GM23338 (cell line): ENCODE data around the gene TLE3. TPM values are rescaled to one million over a fixed set of nuclear protein-coding genes. Genes with fewer than 3 reads are reported as not detected.

Source experiments
- ATAC-seq: fragments of 200-7000 bp; cut with Tn5 transposase; 3 replicates; pipeline ENCODE4 v1.9.1; 2020
- DNase-seq: peaks from one replicate; pipeline ENCODE4 v3.0.0-alpha.2; 2015; ENCODE audit warnings: low spot score
- H2AFZ ChIP-seq: fragments of 200-600 bp; sonication (generic); 2 replicates; pipeline ENCODE4 v1.8.0; 2016; ENCODE audit warnings: antibody characterized with exemption, mild to moderate bottlenecking, moderate library complexity
- H3F3A ChIP-seq: fragments of 200-600 bp; sonication (generic); replicated peaks from 2 replicates; pipeline ENCODE4 v1.8.0; 2017; ENCODE audit warnings: antibody characterized with exemption, mixed run types, low read depth
- H3K27ac ChIP-seq: fragments of 200-600 bp; sonication (generic); 2 replicates; pipeline ENCODE4 v1.6.1; 2016; ENCODE audit warnings: low read depth
- H3K27me3 ChIP-seq: fragments of 200-600 bp; sonication (generic); 2 replicates; pipeline ENCODE4 v1.8.0; 2016; ENCODE audit warnings: mild to moderate bottlenecking, mixed run types, moderate library complexity; ENCODE audit not compliant: insufficient read depth
- H3K36me3 ChIP-seq: fragments of 200-600 bp; sonication (generic); 2 replicates; pipeline ENCODE4 v1.8.0; 2016; ENCODE audit warnings: mild to moderate bottlenecking; ENCODE audit not compliant: insufficient read depth
- H3K4me1 ChIP-seq: fragments of 200-600 bp; sonication (generic); 2 replicates; pipeline ENCODE4 v1.8.0; 2016; ENCODE audit warnings: mild to moderate bottlenecking, moderate library complexity; ENCODE audit not compliant: insufficient read depth
- H3K4me2 ChIP-seq: fragments of 200-600 bp; sonication (generic); 2 replicates; pipeline ENCODE4 v1.7.1; 2017; ENCODE audit warnings: mixed run types
- H3K4me3 ChIP-seq: fragments of 200-600 bp; sonication (generic); 2 replicates; pipeline ENCODE4 v1.6.1; 2016; ENCODE audit warnings: mixed run types
- H3K79me2 ChIP-seq: fragments of 200-600 bp; sonication (generic); replicated peaks from 2 replicates; pipeline ENCODE4 v1.8.0; 2017; ENCODE audit warnings: mild to moderate bottlenecking; ENCODE audit not compliant: insufficient read depth
- H3K9me2 ChIP-seq: fragments of 200-600 bp; sonication (generic); 2 replicates; pipeline ENCODE4 v1.8.0; 2017; ENCODE audit not compliant: insufficient read depth
- H4K20me1 ChIP-seq: fragments of 200-600 bp; sonication (generic); replicated peaks from 2 replicates; pipeline ENCODE4 v1.8.0; 2017; ENCODE audit warnings: mild to moderate bottlenecking; ENCODE audit not compliant: insufficient read depth
- H3K27ac Mint-ChIP-seq: 2 replicates; pipeline ENCODE4 v1.8.0; 2020; ENCODE audit warnings: inconsistent platforms, mild to moderate bottlenecking, moderate library complexity, mixed read lengths
- H3K27me3 Mint-ChIP-seq: 3 replicates; pipeline ENCODE4 v1.8.0; 2022; ENCODE audit warnings: low read depth, mild to moderate bottlenecking, moderate library complexity, mixed read lengths, inconsistent platforms; ENCODE audit not compliant: insufficient read depth, poor library complexity
- H3K36me3 Mint-ChIP-seq: 3 replicates; pipeline ENCODE4 v1.8.0; 2021; ENCODE audit warnings: low read depth, mild to moderate bottlenecking, inconsistent platforms, moderate library complexity, mixed read lengths
- H3K4me1 Mint-ChIP-seq: 3 replicates; pipeline ENCODE4 v1.8.0; 2020; ENCODE audit warnings: mild to moderate bottlenecking, inconsistent platforms, mixed read lengths
- H3K4me3 Mint-ChIP-seq: 3 replicates; pipeline ENCODE4 v1.8.0; 2021; ENCODE audit warnings: moderate library complexity, mild to moderate bottlenecking, inconsistent platforms, mixed read lengths
- H3K9me3 Mint-ChIP-seq: 3 replicates; pipeline ENCODE4 v1.8.0; 2020; ENCODE audit warnings: moderate library complexity, mild to moderate bottlenecking, inconsistent platforms, mixed read lengths
- CREB1 ChIP-seq: fragments of 250-450 bp; sonication (Bioruptor Pico); IDR thresholded peaks from 2 replicates; pipeline ENCODE4 v1.5.0; 2020; ENCODE audit warnings: low read depth, mild to moderate bottlenecking, moderate library complexity
- CTCF ChIP-seq, 2 experiments: fragments of 200-600 bp in 1 of 2; sonication (generic) in 1 of 2; conservative IDR thresholded peaks; 2 replicates each; pipeline versions ENCODE4 v1.5.1 to v1.6.1; 2016 to 2017; ENCODE audit warnings: antibody characterized with exemption in 2 of 2, low read depth in 2 of 2, mild to moderate bottlenecking in 2 of 2, moderate library complexity in 1 of 2
- ETS1 ChIP-seq: IDR thresholded peaks from 2 replicates; pipeline ENCODE4 v1.6.1; 2016; ENCODE audit warnings: antibody characterized with exemption
- EZH2 ChIP-seq: fragments of 200-600 bp; sonication (generic); IDR thresholded peaks from one replicate; pipeline ENCODE4 v1.8.0; 2017; ENCODE audit warnings: antibody characterized with exemption, mild to moderate bottlenecking, low read depth; ENCODE audit not compliant: unreplicated experiment
- EZH2phosphoT487 ChIP-seq: fragments of 200-600 bp; sonication (generic); IDR thresholded peaks from one replicate; pipeline ENCODE4 v1.8.1; 2018; ENCODE audit warnings: antibody characterized with exemption; ENCODE audit not compliant: unreplicated experiment
- JUNB ChIP-seq: IDR thresholded peaks from one replicate; pipeline ENCODE4 v1.6.1; 2016; ENCODE audit warnings: antibody characterized with exemption; ENCODE audit not compliant: unreplicated experiment
- NANOG ChIP-seq: IDR thresholded peaks from 2 replicates; pipeline ENCODE4 v1.6.1; 2016; ENCODE audit warnings: antibody characterized with exemption, borderline replicate concordance
- POLR2AphosphoS5 ChIP-seq: IDR thresholded peaks from 2 replicates; pipeline ENCODE4 v1.6.1; 2016; ENCODE audit warnings: antibody characterized with exemption, low read depth
- STAT1 ChIP-seq: IDR thresholded peaks from one replicate; pipeline ENCODE4 v1.6.1; 2016; ENCODE audit warnings: antibody characterized with exemption; ENCODE audit not compliant: unreplicated experiment
- ZNF114 ChIP-seq: fragments of 250-450 bp; sonication (Bioruptor Pico); IDR thresholded peaks from 2 replicates; pipeline ENCODE4 v1.5.0; 2020; ENCODE audit warnings: mild to moderate bottlenecking, moderate library complexity
- ZNF331 ChIP-seq: fragments of 250-450 bp; sonication (Bioruptor Pico); IDR thresholded peaks from 2 replicates; pipeline ENCODE4 v1.5.0; 2020; ENCODE audit warnings: low read depth, mild to moderate bottlenecking, moderate library complexity
- polyA plus RNA-seq: library from polyadenylated mRNA; unstranded; fragments of >200 nt; fragmentation: Nextera tagmentation; extraction: Ambion mirVana; gene quantifications from 2 replicates; pipeline ENCODE4 v1.2.1, GENCODE V29; 2016
- total RNA-seq: library from RNA; depleted of rRNA; stranded (reverse); fragments of >200 nt; shearing (Covaris generic); gene quantifications from 2 replicates; pipeline ENCODE4 v1.2.3, GENCODE V29; 2014
- TF ChIP-seq, protein P1 (sequence below): fragments of 250-450 bp; sonication (Bioruptor Pico); IDR thresholded peaks from 2 replicates; pipeline ENCODE4 v1.5.0; 2020; ENCODE audit warnings: mild to moderate bottlenecking, moderate library complexity
- TF ChIP-seq, protein P2 (sequence below): IDR thresholded peaks from one replicate; pipeline ENCODE4 v1.6.1; 2018; ENCODE audit warnings: antibody characterized with exemption; ENCODE audit not compliant: unreplicated experiment

Gene TLE3
- total and polyA plus RNA-seq, 2 experiments from 2014 or later = 10.4 to 79.5 TPM

GRCh38 chr15:70050970-70051369 is 46.7 kb downstream of the TLE3 start:
- no peak overlapping the region for H3K4me3 ChIP-seq
- DNase-seq (no peak), ATAC-seq (no peak)
- no peaks in the 10 kb centered on the region for H3K9me2 ChIP-seq
- H3K4me3 Mint-ChIP-seq = no peak overlapping the region
- TF ChIP-seq CREB1 (CRISPR knock-in tag) = no peak
- TF ChIP-seq STAT1 = no peak
- TF ChIP-seq EZH2 = no peak
- no peak for TF ChIP-seq EZH2phosphoT487
- TF ChIP-seq, protein P1, sequence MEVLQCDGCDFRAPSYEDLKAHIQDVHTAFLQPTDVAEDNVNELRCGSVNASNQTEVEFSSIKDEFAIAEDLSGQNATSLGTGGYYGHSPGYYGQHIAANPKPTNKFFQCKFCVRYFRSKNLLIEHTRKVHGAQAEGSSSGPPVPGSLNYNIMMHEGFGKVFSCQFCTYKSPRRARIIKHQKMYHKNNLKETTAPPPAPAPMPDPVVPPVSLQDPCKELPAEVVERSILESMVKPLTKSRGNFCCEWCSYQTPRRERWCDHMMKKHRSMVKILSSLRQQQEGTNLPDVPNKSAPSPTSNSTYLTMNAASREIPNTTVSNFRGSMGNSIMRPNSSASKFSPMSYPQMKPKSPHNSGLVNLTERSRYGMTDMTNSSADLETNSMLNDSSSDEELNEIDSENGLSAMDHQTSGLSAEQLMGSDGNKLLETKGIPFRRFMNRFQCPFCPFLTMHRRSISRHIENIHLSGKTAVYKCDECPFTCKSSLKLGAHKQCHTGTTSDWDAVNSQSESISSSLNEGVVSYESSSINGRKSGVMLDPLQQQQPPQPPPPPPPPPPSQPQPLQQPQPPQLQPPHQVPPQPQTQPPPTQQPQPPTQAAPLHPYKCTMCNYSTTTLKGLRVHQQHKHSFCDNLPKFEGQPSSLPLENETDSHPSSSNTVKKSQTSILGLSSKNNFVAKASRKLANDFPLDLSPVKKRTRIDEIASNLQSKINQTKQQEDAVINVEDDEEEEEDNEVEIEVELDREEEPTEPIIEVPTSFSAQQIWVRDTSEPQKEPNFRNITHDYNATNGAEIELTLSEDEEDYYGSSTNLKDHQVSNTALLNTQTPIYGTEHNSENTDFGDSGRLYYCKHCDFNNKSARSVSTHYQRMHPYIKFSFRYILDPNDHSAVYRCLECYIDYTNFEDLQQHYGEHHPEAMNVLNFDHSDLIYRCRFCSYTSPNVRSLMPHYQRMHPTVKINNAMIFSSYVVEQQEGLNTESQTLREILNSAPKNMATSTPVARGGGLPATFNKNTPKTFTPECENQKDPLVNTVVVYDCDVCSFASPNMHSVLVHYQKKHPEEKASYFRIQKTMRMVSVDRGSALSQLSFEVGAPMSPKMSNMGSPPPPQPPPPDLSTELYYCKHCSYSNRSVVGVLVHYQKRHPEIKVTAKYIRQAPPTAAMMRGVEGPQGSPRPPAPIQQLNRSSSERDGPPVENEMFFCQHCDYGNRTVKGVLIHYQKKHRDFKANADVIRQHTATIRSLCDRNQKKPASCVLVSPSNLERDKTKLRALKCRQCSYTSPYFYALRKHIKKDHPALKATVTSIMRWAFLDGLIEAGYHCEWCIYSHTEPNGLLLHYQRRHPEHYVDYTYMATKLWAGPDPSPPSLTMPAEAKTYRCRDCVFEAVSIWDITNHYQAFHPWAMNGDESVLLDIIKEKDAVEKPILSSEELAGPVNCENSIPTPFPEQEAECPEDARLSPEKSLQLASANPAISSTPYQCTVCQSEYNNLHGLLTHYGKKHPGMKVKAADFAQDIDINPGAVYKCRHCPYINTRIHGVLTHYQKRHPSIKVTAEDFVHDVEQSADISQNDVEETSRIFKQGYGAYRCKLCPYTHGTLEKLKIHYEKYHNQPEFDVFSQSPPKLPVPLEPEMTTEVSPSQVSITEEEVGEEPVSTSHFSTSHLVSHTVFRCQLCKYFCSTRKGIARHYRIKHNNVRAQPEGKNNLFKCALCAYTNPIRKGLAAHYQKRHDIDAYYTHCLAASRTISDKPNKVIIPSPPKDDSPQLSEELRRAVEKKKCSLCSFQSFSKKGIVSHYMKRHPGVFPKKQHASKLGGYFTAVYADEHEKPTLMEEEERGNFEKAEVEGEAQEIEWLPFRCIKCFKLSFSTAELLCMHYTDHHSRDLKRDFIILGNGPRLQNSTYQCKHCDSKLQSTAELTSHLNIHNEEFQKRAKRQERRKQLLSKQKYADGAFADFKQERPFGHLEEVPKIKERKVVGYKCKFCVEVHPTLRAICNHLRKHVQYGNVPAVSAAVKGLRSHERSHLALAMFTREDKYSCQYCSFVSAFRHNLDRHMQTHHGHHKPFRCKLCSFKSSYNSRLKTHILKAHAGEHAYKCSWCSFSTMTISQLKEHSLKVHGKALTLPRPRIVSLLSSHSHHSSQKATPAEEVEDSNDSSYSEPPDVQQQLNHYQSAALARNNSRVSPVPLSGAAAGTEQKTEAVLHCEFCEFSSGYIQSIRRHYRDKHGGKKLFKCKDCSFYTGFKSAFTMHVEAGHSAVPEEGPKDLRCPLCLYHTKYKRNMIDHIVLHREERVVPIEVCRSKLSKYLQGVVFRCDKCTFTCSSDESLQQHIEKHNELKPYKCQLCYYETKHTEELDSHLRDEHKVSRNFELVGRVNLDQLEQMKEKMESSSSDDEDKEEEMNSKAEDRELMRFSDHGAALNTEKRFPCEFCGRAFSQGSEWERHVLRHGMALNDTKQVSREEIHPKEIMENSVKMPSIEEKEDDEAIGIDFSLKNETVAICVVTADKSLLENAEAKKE = no peak
- no peak for TF ChIP-seq POLR2AphosphoS5
- TF ChIP-seq, protein P2, sequence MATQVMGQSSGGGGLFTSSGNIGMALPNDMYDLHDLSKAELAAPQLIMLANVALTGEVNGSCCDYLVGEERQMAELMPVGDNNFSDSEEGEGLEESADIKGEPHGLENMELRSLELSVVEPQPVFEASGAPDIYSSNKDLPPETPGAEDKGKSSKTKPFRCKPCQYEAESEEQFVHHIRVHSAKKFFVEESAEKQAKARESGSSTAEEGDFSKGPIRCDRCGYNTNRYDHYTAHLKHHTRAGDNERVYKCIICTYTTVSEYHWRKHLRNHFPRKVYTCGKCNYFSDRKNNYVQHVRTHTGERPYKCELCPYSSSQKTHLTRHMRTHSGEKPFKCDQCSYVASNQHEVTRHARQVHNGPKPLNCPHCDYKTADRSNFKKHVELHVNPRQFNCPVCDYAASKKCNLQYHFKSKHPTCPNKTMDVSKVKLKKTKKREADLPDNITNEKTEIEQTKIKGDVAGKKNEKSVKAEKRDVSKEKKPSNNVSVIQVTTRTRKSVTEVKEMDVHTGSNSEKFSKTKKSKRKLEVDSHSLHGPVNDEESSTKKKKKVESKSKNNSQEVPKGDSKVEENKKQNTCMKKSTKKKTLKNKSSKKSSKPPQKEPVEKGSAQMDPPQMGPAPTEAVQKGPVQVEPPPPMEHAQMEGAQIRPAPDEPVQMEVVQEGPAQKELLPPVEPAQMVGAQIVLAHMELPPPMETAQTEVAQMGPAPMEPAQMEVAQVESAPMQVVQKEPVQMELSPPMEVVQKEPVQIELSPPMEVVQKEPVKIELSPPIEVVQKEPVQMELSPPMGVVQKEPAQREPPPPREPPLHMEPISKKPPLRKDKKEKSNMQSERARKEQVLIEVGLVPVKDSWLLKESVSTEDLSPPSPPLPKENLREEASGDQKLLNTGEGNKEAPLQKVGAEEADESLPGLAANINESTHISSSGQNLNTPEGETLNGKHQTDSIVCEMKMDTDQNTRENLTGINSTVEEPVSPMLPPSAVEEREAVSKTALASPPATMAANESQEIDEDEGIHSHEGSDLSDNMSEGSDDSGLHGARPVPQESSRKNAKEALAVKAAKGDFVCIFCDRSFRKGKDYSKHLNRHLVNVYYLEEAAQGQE = no peak
- TF ChIP-seq ETS1 = no peak
- no peak for TF ChIP-seq JUNB
- no peak for TF ChIP-seq CTCF (conservative IDR thresholded peaks at IDR 0.05; ENCODE audit: low read depth in 2 of 2)
- no peak for TF ChIP-seq ZNF114 (CRISPR knock-in tag)
- no peak for TF ChIP-seq ZNF331 (CRISPR knock-in tag)
- no peak for TF ChIP-seq NANOG
- no peak overlapping the region for H2AFZ ChIP-seq
- H3K4me1 Mint-ChIP-seq = peaks cover 21% of the 10 kb centered on the region
- H3K27ac Mint-ChIP-seq = no peak overlapping the region
- H3F3A ChIP-seq = no peaks in the 10 kb centered on the region
- H3K36me3 Mint-ChIP-seq = peaks cover 66% of the 10 kb centered on the region
- H3K79me2 ChIP-seq = no peaks in the 10 kb centered on the region
- H4K20me1 ChIP-seq = peaks cover 10% of the 10 kb centered on the region
- peaks cover 14% of the 10 kb centered on the region for H3K4me1 ChIP-seq
- no peaks in the 10 kb centered on the region for H3K27me3 ChIP-seq
- peaks cover 4% of the 10 kb centered on the region; the same call in 1 of the 2 replicates for H3K36me3 ChIP-seq
- no peak overlapping the region for H3K27ac ChIP-seq
- H3K4me2 ChIP-seq = no peak overlapping the region
- peaks cover 5% of the 10 kb centered on the region for H3K27me3 Mint-ChIP-seq
- no peaks in the 10 kb centered on the region; the same call in 2 of the 3 replicates for H3K9me3 Mint-ChIP-seq
